Measurements from ENCODE around the gene BAIAP3.

BAIAP3 gene

DNA sequence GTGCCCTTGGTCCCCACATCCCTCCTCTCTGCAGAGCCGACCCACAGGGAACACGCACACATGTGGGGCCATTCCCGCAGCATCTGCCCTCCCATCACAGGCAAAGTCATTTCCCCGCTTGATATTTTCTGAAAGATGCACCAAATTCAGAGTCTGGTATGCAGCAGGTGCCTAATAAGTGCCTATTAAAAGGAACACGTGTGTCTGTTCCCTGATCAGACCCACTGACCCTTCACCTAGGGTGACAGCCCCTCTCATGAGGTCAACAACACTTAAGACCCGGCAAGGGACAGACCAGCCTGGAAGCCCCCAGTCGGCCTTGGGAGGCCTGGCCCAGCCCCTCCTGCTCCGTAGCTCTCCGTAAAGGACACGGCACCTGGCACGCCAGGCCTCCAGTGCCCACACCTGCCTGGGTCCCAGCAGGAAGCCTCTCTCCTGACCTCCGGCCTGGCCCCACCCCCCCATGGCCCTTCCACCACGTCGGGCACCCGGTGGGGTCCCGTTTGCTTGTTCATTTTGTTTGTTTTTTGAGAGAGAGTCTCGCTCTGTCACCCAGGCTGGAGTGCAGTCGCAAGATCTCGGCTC is 61.0 kb downstream of the BAIAP3 start:
- no peak for DNase-seq (ENCODE audit: low read depth)

GRCh38 chr16:1395444-1396031 is 62.1 kb downstream of the BAIAP3 start:
- DNase-seq (ENCODE audit: low read depth), result no peak

- no peak for DNase-seq (ENCODE audit: low read depth)
These were observed 64.3 kb downstream of the BAIAP3 start for GRCh38 chr16:1397779-1398178.

GRCh38 chr16:1398351-1398750 is 64.9 kb downstream of the BAIAP3 start:
- no peak for DNase-seq (ENCODE audit: low read depth)

Measured in iris pigment epithelial cell (primary cell).